Activated naive CD8-positive, alpha-beta T cell treated with anti-CD3 and anti-CD28 coated beads, Interleukin-2, amount 10 ng/mL, durations not matched to agents 7 days and 5 days (primary cell): ENCODE data around the gene VPS39. TPM values are rescaled to one million over a fixed set of nuclear protein-coding genes. Genes with fewer than 3 reads are reported as not detected.
A peak's percentile ranks its signal among the peaks of the same experiment; 100 is the strongest.

ENCODE experiments used
- ATAC-seq: fragments of 150-1000 bp; cut with Tn5 transposase; one replicate; pipeline ENCODE4 v1.10.0; 2021; ENCODE audit warnings: low read depth, moderate library complexity
- POLR2A ChIA-PET: fragments of 350-600 bp; sonication (Branson Sonifier 250); formaldehyde crosslinking; loops from one replicate; lab custom pipeline; 2021; ENCODE audit warnings: antibody characterized with exemption; lab: Charles Lee
- DNase-seq: peaks from one replicate; pipeline ENCODE4 v3.0.0; 2021
- H3K27ac Mint-ChIP-seq: one replicate; pipeline ENCODE4 v1.8.0; 2022; ENCODE audit warnings: mild to moderate bottlenecking, mixed read lengths
- H3K27me3 Mint-ChIP-seq: one replicate; pipeline ENCODE4 v1.8.0; 2022; ENCODE audit warnings: mild to moderate bottlenecking, moderate library complexity, mixed read lengths
- H3K36me3 Mint-ChIP-seq: one replicate; pipeline ENCODE4 v1.8.0; 2021; ENCODE audit warnings: mild to moderate bottlenecking, mixed read lengths
- H3K4me1 Mint-ChIP-seq: one replicate; pipeline ENCODE4 v1.8.0; 2021; ENCODE audit warnings: mixed read lengths
- H3K4me3 Mint-ChIP-seq: one replicate; pipeline ENCODE4 v1.8.0; 2022; ENCODE audit warnings: mild to moderate bottlenecking, moderate library complexity, mixed read lengths
- H3K9me3 Mint-ChIP-seq: one replicate; pipeline ENCODE4 v1.8.0; 2021; ENCODE audit warnings: mixed read lengths
- total RNA-seq, 2 experiments: library from RNA; stranded (reverse); gene quantifications; one replicate each; pipeline ENCODE4 v1.2.3, GENCODE V29; 2021

VPS39 gene
- total RNA-seq, 2 experiments from 2014 or later = 88.8 to 91.7 TPM

DNA sequence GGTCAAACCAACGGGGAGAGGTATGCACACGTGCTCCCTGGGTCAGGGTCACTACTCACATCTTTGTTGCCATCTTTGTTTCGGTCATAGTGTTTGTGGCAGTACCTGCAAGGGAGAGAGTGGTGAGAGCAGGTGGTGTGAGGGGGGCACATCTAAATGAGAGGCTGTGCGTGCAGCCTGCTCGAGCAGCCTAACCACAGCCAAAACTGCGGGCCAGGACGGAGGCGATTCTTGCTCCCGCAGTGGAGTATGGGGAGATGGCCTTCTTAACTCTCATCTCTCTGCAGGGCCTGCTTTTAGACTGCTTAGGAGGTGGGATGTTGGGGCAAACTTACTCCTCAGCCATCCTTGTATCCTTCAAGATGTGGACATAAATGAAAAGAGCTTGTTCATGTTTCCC lies 44.8 kb downstream of the VPS39 start:
- Mint-ChIP-seq H3K36me3 (peaks cover 24% of the 10 kb centered on the region), H3K4me1 (peaks cover 4% of the 10 kb centered on the region), H3K4me3 (no peak overlapping the region), H3K27ac (no peak overlapping the region), H3K9me3 (no peaks in the 10 kb centered on the region), H3K27me3 (no peaks in the 10 kb centered on the region)
- ATAC-seq (no peak), DNase-seq (no peak)
- POLR2A ChIA-PET = no interaction called here

DNA sequence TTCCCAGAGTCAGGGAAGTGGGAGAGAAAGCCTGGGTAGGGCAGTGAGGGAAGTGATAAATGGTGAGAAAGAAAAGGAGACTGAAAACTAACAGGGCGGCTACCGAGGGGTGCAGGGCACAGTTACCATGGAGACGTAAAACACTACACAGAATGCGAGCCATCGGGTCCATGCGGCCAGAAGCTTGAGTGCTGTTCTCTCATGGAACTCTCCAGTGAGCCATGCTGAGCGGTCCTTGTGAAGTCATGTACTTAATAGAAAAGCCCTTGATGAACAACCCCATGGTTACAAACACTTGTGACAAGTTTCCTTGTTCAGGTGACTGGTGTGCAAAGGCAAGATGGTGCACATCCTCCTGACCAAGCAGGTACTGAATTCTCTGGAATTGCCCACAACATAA lies 48.0 kb downstream of the VPS39 start:
- Mint-ChIP-seq H3K4me1 (peaks cover 4% of the 10 kb centered on the region), H3K27me3 (no peaks in the 10 kb centered on the region), H3K4me3 (no peak overlapping the region), H3K9me3 (no peaks in the 10 kb centered on the region), H3K27ac (no peak overlapping the region), H3K36me3 (peaks cover 15% of the 10 kb centered on the region)
- DNase-seq (no peak), ATAC-seq (no peak)
- POLR2A ChIA-PET = no interaction called here

DNA sequence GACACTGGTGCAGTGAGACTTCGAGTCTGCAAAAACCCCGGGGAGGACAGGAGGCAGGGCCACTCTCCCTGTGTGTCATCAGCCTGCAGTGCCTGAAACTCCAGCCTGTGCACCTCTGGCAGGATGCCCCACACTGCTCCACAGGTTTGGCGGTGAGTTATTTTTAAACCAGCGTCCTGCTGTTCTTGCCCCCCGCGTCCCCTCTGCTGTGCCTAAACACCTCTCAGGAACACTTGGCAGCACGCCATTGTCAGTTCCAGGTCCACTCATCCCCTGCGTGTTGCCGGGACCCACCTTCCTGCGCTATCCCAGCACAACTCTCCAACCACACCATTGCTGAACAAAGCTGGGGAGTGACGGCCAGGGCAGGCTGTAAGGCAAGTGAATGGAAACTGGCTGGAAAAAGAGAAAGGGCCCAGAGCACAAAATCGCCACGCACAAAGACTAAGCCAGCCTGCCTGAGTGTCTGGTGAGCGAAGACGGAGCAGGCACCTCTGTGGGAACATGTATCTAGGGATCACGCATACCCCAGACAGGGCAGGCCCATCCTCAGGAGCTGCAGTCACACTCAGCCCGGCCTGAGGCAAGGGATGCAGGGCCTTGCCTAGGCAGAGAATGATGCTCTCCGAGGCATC lies 48.6 kb downstream of the VPS39 start:
- POLR2A ChIA-PET = no interaction called here
- H3K4me3 Mint-ChIP-seq = no peak overlapping the region
- ATAC-seq (no peak), DNase-seq (no peak)
- peaks cover 15% of the 10 kb centered on the region for H3K36me3 Mint-ChIP-seq
- no peaks in the 10 kb centered on the region for H3K9me3 Mint-ChIP-seq
- H3K27me3 Mint-ChIP-seq = no peaks in the 10 kb centered on the region
- H3K27ac Mint-ChIP-seq = no peak overlapping the region
- H3K4me1 Mint-ChIP-seq = peaks cover 4% of the 10 kb centered on the region

DNA sequence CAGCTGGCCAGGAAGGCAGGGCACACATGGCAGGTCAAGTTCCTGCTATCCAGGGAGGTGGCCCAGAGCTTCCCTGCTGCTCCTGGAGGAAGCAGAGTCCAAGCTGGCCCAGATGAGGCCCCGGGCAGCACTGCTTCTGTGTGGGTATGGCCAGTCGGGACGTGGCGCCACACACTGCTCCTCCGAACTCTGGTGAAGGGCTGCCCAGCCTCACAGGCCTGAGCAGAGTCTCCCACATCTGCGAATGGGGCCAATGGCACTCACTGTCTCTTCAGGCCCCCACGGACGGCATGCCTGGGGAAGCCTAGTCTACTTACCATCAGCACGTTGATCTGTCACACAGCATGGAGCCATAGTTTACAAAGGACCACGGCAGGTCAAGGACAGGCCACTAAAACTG lies 49.2 kb downstream of the VPS39 start:
- Mint-ChIP-seq H3K36me3 (peaks cover 14% of the 10 kb centered on the region), H3K4me1 (peaks cover 4% of the 10 kb centered on the region), H3K27me3 (no peaks in the 10 kb centered on the region), H3K4me3 (no peak overlapping the region), H3K9me3 (no peaks in the 10 kb centered on the region), H3K27ac (no peak overlapping the region)
- POLR2A ChIA-PET = interaction anchor here (0.6 kb wide), 1 partner anchor 34 kb away, joined by 3 read pairs; no protein-coding TSS in a partner anchor
- no peak for DNase-seq
- no peak for ATAC-seq

DNA sequence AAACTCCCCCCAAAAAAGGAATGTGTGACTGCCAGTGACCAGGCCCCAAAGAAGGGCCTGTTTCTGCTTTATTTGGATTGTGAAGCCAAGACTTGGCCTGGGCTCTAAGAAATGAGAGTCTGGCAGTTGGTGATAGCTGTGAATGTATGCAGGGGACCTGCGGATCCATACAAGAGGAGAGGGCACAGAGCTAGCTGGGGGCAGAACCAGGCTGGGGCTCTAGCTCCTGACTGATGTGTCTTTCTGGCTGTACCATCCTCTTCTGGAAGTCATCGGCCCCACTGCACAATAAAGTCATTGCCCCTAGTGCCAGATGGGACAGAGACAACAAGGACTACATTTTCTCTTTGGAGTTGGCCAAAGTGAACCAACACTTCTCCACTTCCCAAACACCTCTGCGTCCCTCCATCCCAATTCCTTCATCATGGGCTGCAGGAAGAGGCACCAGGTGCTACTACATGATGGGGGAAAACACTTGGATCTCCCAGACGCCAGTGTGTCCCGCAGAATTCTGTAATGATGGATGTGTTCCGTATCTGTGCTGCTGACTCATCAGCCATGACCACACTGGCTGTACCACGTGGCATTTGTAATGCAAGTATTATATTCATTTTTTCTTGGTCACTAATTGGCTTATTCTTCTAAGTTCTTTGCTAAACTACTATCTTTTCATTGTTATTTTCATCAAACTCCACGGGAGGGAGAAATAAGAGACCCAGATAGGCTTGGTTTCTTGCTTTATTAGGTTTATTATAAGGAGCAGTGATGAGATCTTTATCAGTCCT lies 49.9 kb downstream of the VPS39 start:
- peaks cover 4% of the 10 kb centered on the region for H3K4me1 Mint-ChIP-seq
- no peak for DNase-seq
- H3K27me3 Mint-ChIP-seq = no peaks in the 10 kb centered on the region
- no peak overlapping the region for H3K27ac Mint-ChIP-seq
- no peak for ATAC-seq
- no peak overlapping the region for H3K4me3 Mint-ChIP-seq
- H3K9me3 Mint-ChIP-seq = no peaks in the 10 kb centered on the region
- peaks cover 14% of the 10 kb centered on the region for H3K36me3 Mint-ChIP-seq
- POLR2A ChIA-PET = interaction anchor here (0.6 kb wide), 1 partner anchor 35 kb away, joined by 3 read pairs; no protein-coding TSS in a partner anchor

DNA sequence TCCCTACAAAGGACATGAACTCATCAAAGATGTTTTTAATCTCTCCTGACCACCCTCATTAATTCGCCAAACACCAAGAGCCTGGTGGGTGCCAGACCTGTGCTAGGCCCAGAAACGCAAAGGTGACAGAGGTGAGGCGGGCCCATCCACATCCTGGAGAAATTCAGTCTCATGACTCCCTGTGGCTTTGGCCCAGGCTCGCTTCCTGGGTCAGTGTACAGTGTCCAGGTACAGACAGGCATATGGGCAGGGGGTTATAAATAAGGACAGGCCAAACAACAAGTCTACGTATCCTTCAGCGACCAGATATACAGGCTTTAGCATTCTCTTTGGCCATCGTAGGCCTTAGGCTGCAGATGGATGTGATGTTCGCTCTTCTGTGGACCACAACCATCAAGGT lies 50.7 kb downstream of the VPS39 start:
- H3K36me3 Mint-ChIP-seq = peaks cover 14% of the 10 kb centered on the region
- H3K27me3 Mint-ChIP-seq = no peaks in the 10 kb centered on the region
- no peak overlapping the region for H3K27ac Mint-ChIP-seq
- peaks cover 4% of the 10 kb centered on the region for H3K4me1 Mint-ChIP-seq
- DNase-seq = no peak
- POLR2A ChIA-PET = no interaction called here
- H3K9me3 Mint-ChIP-seq = no peaks in the 10 kb centered on the region
- ATAC-seq = no peak
- H3K4me3 Mint-ChIP-seq = no peak overlapping the region

DNA sequence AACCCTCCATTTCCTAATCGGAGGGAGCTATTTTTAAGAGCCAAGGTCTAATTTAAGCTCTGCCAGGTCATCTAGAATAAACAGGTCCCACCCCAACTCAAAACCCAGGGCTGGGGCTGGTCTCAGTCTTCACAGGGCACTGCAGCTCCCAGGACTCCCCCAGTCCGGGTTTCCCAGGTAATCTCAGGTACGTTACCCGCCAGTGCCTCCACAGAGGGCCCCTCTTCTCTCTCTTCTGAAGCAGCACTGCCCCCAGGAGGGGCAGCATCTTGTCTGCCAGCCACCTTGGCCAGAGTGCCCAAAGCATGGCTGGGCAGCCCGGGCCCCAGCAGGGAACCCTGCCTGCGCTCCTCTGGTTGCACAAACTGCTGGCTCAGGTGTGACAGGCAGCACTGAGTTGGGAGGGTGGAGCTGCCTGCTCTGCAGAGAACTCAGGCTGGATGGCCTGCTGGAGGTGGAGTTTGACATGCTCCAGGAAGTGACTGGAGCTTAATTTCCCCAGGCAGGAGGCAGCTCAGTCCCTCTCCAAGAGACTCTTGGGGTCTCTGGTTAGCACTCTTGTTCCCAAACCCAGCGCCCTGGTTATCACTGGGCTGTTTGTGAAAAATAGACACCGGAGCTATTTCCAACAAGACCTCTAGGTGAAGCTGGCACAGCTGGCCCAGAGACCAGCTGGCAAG lies 51.7 kb downstream of the VPS39 start, which contains the start of gene PLA2G4F:
Gene PLA2G4F, minus strand, starts transcription at position 394 of the 680 bp plus-strand sequence. Its CDS starts 87 bp downstream, at position 307.
- ATAC-seq (no peak), DNase-seq (no peak)
- no peak within 1 kb of the TSS for H3K27ac Mint-ChIP-seq
- H3K4me1 Mint-ChIP-seq = peaks cover 4% of the 10 kb centered on the region
- H3K9me3 Mint-ChIP-seq = no peaks in the 10 kb centered on the region
- POLR2A ChIA-PET = interaction anchor here (0.6 kb wide), 1 partner anchor 8 kb away, joined by 3 read pairs; no protein-coding TSS in a partner anchor
- no peak within 1 kb of the TSS for H3K4me3 Mint-ChIP-seq
- H3K36me3 Mint-ChIP-seq = peaks cover 10% of the 10 kb centered on the region
- no peaks in the 10 kb centered on the region for H3K27me3 Mint-ChIP-seq

DNA sequence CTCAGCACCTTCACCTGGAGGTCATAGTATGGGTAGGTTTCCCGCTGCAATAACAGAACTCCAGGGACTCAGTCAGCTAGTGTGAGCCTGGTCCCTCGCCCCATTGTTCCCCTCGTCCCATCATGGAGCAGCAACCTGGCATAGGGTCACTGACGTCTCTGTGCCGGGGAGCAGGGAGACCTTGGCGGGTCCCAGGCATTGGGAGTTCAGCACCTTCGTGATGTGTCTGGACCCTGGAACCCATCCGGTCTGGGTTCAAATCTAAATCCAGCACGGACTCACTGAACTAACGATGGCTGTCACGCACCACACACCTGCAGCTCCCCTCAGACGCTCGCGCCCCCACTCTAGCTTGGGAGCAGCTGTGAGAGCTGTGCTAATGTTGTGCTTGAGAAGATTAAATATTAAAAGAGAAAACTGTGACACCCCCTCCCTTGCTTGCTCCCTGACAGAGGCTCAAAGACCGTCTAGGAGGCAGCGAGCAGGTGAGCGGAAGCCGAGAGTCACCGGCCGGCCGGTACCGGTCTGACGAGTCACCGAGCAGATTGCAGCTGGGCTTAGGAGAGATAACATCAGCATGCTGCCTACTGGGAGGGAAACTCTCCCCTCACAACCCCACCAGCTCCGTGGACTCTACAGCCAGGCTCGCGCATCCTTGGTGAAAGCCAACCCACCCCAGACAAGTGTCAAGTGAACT lies 52.4 kb downstream of the VPS39 start:
- ATAC-seq (no peak), DNase-seq (no peak)
- Mint-ChIP-seq H3K9me3 (no peaks in the 10 kb centered on the region), H3K27me3 (no peaks in the 10 kb centered on the region), H3K36me3 (peaks cover 10% of the 10 kb centered on the region), H3K4me3 (no peak overlapping the region), H3K4me1 (peaks cover 4% of the 10 kb centered on the region), H3K27ac (no peak overlapping the region)
- POLR2A ChIA-PET = no interaction called here

DNA sequence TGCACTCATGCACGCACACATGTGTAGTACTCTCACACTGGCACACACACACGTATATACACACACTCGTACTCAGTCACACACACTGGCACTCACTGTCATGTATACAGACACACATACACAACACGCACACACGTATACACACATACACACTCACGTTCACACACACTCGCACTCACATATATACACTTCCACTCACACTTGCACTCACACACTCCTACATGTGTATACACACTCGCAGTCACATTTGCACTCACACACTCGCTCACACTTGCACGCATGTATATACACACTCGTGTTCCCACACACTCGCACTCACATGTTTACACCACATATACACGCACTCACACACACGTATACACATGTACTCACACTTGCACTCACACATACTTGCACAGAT lies 53.1 kb downstream of the VPS39 start:
- Mint-ChIP-seq H3K9me3 (no peaks in the 10 kb centered on the region), H3K27me3 (no peaks in the 10 kb centered on the region), H3K4me1 (peaks cover 4% of the 10 kb centered on the region), H3K4me3 (no peak overlapping the region), H3K36me3 (peaks cover 9% of the 10 kb centered on the region), H3K27ac (no peak overlapping the region)
- DNase-seq = no peak
- no peak for ATAC-seq
- POLR2A ChIA-PET = no interaction called here

DNA sequence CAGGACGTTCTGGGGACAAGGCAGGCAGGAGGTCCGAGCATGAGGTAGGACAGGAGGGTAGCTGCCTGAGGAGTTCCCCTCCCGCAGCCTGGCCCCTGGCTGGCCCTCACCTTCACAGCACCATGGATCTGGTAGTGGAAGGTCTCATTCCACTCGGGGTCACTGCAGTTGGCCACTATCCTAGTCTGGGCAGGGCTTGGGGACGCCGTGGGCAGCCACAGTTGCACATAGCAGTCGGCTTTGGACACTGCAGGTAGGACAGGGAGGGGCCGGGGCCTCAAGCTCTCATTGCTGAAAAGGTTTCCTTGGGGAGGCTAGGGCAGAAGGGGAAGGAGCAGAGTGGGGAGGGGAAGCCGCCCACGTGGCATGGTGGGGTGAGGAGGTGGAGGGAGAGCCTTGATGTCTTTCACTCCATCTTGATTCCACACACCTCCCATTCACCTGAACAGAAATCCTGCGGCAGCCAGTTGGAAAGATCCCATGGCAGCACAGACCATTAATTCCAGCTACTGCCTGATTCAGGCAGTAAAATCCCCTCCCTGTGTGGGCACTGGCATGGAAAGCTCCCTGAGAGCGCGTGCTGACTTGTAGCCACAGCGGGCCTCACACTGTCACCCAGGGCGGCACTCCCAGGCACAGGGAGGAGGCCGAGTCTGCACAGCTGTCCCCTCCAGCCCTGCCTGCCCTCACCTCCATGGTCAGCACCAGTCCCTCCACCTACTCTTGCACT lies 53.7 kb downstream of the VPS39 start:
- H3K36me3 Mint-ChIP-seq = peaks cover 7% of the 10 kb centered on the region
- POLR2A ChIA-PET = no interaction called here
- H3K27ac Mint-ChIP-seq = no peak overlapping the region
- no peak for ATAC-seq
- DNase-seq = no peak
- H3K4me3 Mint-ChIP-seq = no peak overlapping the region
- no peaks in the 10 kb centered on the region for H3K27me3 Mint-ChIP-seq
- H3K9me3 Mint-ChIP-seq = no peaks in the 10 kb centered on the region
- peaks cover 4% of the 10 kb centered on the region for H3K4me1 Mint-ChIP-seq

DNA sequence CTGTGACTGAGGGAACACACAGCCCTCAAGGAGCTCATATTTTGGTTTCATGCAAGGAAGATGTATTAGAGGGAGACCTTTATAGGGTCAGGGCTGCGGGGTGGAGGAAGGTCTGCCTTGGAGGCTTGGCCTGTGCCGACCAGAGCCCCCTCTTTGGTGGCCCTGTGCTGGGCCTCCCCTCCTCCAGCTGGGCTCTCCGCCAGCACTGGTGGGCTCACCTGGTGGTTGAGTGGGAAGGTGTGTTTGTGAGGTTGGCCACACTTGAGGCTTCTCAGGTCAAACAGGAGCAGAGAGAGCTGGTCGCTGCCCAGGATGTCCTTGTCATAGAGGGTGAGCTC lies 54.3 kb downstream of the VPS39 start:
- no peaks in the 10 kb centered on the region for H3K27me3 Mint-ChIP-seq
- H3K9me3 Mint-ChIP-seq = no peaks in the 10 kb centered on the region
- peaks cover 4% of the 10 kb centered on the region for H3K4me1 Mint-ChIP-seq
- DNase-seq = no peak
- peaks cover 3% of the 10 kb centered on the region for H3K36me3 Mint-ChIP-seq
- H3K27ac Mint-ChIP-seq = no peak overlapping the region
- no peak for ATAC-seq
- POLR2A ChIA-PET = no interaction called here
- no peak overlapping the region for H3K4me3 Mint-ChIP-seq

DNA sequence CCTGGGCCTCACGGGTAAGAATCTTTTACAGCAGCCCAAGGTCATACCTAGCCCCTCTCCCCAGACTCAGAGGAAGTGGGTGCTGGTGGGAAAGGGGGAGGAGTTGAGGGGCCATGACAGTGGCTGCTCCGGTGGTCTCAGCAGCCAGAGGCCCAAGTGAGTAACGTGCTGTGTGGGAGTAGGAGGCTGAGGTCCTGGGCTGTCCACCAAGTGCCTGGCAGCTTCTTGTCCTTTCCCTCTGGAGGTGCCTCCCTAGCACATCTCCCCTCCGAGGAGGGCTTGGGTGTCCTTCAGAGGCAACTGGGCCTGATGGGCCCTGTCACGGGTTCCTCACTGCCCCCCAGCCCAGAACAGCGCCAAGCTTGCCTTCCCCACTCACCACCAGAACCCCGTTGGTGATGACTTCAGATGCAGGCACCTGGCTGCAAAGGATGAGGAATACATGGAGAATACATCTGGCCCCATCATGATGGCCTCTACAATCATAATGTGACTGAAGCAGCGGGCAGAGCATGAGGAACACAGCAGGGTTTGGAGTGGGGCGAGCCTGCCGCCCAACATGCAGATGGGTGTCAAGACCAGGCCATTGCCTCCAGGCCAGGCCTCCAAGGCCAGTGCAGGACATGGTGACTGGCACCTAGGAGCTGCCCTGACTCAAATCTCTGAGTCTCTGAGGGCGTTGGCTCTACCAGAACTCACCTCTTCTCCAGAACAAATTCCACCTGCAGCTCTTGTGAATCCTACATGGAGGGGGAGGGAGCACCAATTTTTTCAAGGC lies 55.0 kb downstream of the VPS39 start:
- no peaks in the 10 kb centered on the region for H3K27me3 Mint-ChIP-seq
- DNase-seq = peak; percentile 21
- POLR2A ChIA-PET = no interaction called here
- H3K4me1 Mint-ChIP-seq = no peaks in the 10 kb centered on the region
- H3K9me3 Mint-ChIP-seq = no peaks in the 10 kb centered on the region
- H3K36me3 Mint-ChIP-seq = no peaks in the 10 kb centered on the region
- no peak overlapping the region for H3K4me3 Mint-ChIP-seq
- no peak for ATAC-seq
- no peak overlapping the region for H3K27ac Mint-ChIP-seq
